ENCODE data around the gene STK39. TPM values are rescaled to one million over a fixed set of nuclear protein-coding genes. Genes with fewer than 3 reads are reported as not detected.
"Not testable (repeated sequence)": the region's sequence is repeated elsewhere in the genome, so short reads cannot be mapped to it uniquely, and the experiment has no call there.

STK39 gene
- total RNA-seq, 6 experiments from 2014 or later: 0.29 to 1.2 (median 0.60) TPM

DNA sequence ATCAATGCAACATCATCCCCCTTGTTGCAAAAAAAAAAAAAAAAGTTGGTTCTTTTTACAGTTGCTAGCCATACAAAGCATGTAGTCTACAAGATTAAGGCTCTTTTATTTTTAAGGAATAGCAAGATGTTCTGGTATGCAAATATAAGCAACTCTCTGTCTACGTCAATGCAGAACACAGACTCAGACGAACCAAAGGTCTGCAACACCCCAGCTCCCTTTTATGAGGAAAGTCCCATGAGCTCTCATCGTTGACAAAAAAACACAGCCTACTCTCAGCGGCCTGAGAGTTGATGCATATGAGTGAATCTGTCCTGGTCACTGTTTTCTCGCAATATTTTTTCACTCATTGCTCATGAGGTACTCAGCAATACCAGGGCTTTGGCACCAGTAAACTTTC lies 112.9 kb downstream of the STK39 start:
- intact Hi-C loops (cut with DNase I): loop anchor here in 1 of 2 donors (10.0 kb wide), 1 partner anchor 200 kb away; no protein-coding TSS in a partner anchor
- ATAC-seq (no peak), DNase-seq (no peak)
- H3K4me3 ChIP-seq: no peak overlapping the region
- no peaks in the 10 kb centered on the region for H3K36me3 ChIP-seq
- H3K9me3 ChIP-seq: no peaks in the 10 kb centered on the region
- no peaks in the 10 kb centered on the region for H3K4me1 ChIP-seq
- H3K27ac ChIP-seq: no peak overlapping the region
- 68% methylated on average over 4 of the region's 5 CpGs for WGBS (ENCODE audit: insufficient coverage, low coverage, low lambda C conversion rate, missing lambda C conversion rate)
- H3K27me3 ChIP-seq: no peaks in the 10 kb centered on the region
- no peak for TF ChIP-seq POLR2A (IDR thresholded peaks at IDR 0.05)
- TF ChIP-seq CTCF (IDR thresholded peaks at IDR 0.05): no peak

DNA sequence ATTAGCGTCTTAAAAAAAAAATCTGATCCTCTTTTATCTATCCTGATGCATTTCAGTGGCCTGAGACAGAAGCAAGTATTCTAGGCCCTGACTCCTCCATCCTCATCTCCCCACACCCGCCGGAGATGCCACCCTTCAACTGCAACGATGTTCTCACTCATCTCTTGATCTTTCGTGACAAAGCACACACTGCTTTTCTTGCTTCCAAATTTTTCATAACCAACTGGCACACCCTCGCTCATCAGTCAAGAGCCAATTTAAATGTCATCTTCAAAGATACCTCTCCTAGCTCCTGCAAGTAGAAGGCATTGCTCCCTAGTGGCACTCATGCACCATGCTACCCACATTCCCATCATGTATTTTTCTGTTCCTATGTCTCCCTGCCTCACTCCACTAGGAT lies 115.0 kb downstream of the STK39 start:
- no peak for TF ChIP-seq CTCF (IDR thresholded peaks at IDR 0.05)
- no peak for TF ChIP-seq POLR2A (IDR thresholded peaks at IDR 0.05)
- Histone ChIP-seq H3K4me1 (no peaks in the 10 kb centered on the region), H3K36me3 (no peaks in the 10 kb centered on the region), H3K9me3 (no peaks in the 10 kb centered on the region), H3K27me3 (no peaks in the 10 kb centered on the region), H3K4me3 (no peak overlapping the region), H3K27ac (no peak overlapping the region)
- ATAC-seq (no peak), DNase-seq (no peak)
- intact Hi-C loops (cut with DNase I): loop anchor here in 1 of 2 donors (10.0 kb wide), 1 partner anchor 202 kb away; no protein-coding TSS in a partner anchor
- 91% methylated on average over 6 of the region's 6 CpGs for WGBS (ENCODE audit: insufficient coverage, low coverage, low lambda C conversion rate, missing lambda C conversion rate)

DNA sequence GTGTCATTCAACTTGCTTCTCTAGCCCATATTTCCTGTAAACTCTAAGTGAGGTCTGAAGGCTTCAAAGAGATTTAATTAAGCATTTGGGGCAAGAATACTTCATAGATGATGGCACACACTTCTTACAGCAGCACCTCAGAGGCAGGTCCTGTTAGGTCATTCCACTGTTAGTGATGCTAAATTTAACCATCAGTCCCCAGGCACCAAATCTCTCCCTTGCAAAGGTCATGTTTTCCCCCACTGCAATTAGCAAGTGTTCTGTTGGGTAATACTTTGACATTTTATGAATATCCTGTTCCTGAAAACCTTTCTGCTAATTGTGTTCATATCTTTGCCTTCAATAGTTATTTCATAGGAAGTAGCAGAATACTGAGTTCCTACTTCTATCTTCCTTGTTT lies 117.0 kb downstream of the STK39 start:
- Histone ChIP-seq H3K36me3 (no peaks in the 10 kb centered on the region), H3K9me3 (no peaks in the 10 kb centered on the region), H3K27ac (no peak overlapping the region), H3K27me3 (no peaks in the 10 kb centered on the region), H3K4me3 (no peak overlapping the region), H3K4me1 (no peaks in the 10 kb centered on the region)
- intact Hi-C loops (cut with DNase I): loop anchor here in 1 of 2 donors (10.0 kb wide), 1 partner anchor 204 kb away; no protein-coding TSS in a partner anchor
- no peak for TF ChIP-seq CTCF (IDR thresholded peaks at IDR 0.05)
- no peak for TF ChIP-seq POLR2A (IDR thresholded peaks at IDR 0.05)
- DNase-seq (no peak), ATAC-seq (no peak)

DNA sequence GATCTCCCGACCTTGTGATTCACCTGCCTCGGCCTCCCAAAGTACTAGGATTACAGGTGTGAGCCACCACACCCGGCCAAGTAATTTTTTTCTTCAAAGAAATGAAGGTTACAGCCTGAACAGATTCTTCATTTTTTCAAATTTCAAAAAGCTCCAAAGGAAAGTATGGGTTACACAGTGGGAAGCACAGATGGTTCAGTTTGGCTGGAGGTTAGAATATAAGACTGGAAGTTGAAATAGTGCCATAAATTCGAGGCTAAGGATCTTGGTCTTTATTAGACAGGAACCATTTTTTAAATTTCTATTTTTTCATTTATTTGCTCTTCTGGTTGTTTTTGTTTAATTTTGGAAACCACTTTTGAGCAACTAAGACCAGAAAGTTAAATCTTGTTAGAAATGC lies 120.0 kb downstream of the STK39 start:
- H3K27ac ChIP-seq: no peak overlapping the region
- no peak for ATAC-seq
- no peaks in the 10 kb centered on the region for H3K9me3 ChIP-seq
- WGBS (ENCODE audit: insufficient coverage, low coverage, low lambda C conversion rate, missing lambda C conversion rate): 51% methylated on average over 3 of the region's 4 CpGs
- H3K27me3 ChIP-seq: no peaks in the 10 kb centered on the region
- H3K36me3 ChIP-seq: no peaks in the 10 kb centered on the region
- TF ChIP-seq CTCF (IDR thresholded peaks at IDR 0.05): no peak
- no peak for TF ChIP-seq POLR2A (IDR thresholded peaks at IDR 0.05)
- H3K4me3 ChIP-seq: no peak overlapping the region
- intact Hi-C loops (cut with DNase I): no loop called here
- DNase-seq: no peak
- H3K4me1 ChIP-seq: no peaks in the 10 kb centered on the region

GRCh38 chr2:168122210-168122609 lies 125.2 kb downstream of the STK39 start:
- H3K27me3 ChIP-seq; H3K4me1 ChIP-seq; intact Hi-C loops (cut with DNase I); H3K9me3 ChIP-seq; H3K27ac ChIP-seq; DNase-seq; H3K36me3 ChIP-seq; H3K4me3 ChIP-seq; ATAC-seq: not testable (repeated sequence)
- WGBS (ENCODE audit: insufficient coverage, low coverage, low lambda C conversion rate, missing lambda C conversion rate): 100% methylated on average over 1 of the region's 1 CpG

Measured in right lobe of liver (tissue), 6 donors.